Measurements from ENCODE around the gene RAMP3. TPM values are rescaled to one million over a fixed set of nuclear protein-coding genes. Genes with fewer than 3 reads are reported as not detected.

RAMP3 gene
- total RNA-seq, 4 donors from 2014 or later, result 11.9 to 182 (median 57.5) TPM

GRCh38 chr7:45219130-45219529, 61.5 kb downstream of the RAMP3 start:
- no peak for DNase-seq
- intact Hi-C loops (cut with DNase I; ENCODE audit: low total_unique reads), result no loop called here
- Histone ChIP-seq H3K36me3 (no peaks in the 10 kb centered on the region), H3K27me3 (no peaks in the 10 kb centered on the region), H3K9me3 (no peaks in the 10 kb centered on the region), H3K27ac (no peak overlapping the region), H3K4me3 (no peak overlapping the region), H3K4me1 (no peaks in the 10 kb centered on the region)
- TF ChIP-seq CTCF (IDR thresholded peaks at IDR 0.05), result no peak
- no peak for TF ChIP-seq POLR2A (IDR thresholded peaks at IDR 0.05)

- H3K9me3 ChIP-seq, result no peaks in the 10 kb centered on the region
- no peak overlapping the region for H3K27ac ChIP-seq
- H3K4me1 ChIP-seq, result no peaks in the 10 kb centered on the region
- no peaks in the 10 kb centered on the region for H3K36me3 ChIP-seq
- no peak overlapping the region for H3K4me3 ChIP-seq
- TF ChIP-seq POLR2A (IDR thresholded peaks at IDR 0.05) (no peak), CTCF (IDR thresholded peaks at IDR 0.05) (no peak)
- H3K27me3 ChIP-seq, result no peaks in the 10 kb centered on the region
- intact Hi-C loops (cut with DNase I; ENCODE audit: low total_unique reads), result no loop called here
- DNase-seq, result no peak
Measured at GRCh38 chr7:45219801-45220435, 62.3 kb downstream of the RAMP3 start.

- Histone ChIP-seq H3K4me1 (no peaks in the 10 kb centered on the region), H3K36me3 (no peaks in the 10 kb centered on the region), H3K27me3 (no peaks in the 10 kb centered on the region), H3K4me3 (no peak overlapping the region), H3K9me3 (no peaks in the 10 kb centered on the region), H3K27ac (no peak overlapping the region)
- intact Hi-C loops (cut with DNase I; ENCODE audit: low total_unique reads), result no loop called here
- DNase-seq, result no peak
- TF ChIP-seq POLR2A (IDR thresholded peaks at IDR 0.05), result no peak
- no peak for TF ChIP-seq CTCF (IDR thresholded peaks at IDR 0.05)
Measured at GRCh38 chr7:45220846-45221618, 63.4 kb downstream of the RAMP3 start.

GRCh38 chr7:45221896-45222604, 64.5 kb downstream of the RAMP3 start:
- intact Hi-C loops (cut with DNase I; ENCODE audit: low total_unique reads), result no loop called here
- no peak overlapping the region for H3K4me3 ChIP-seq
- H3K36me3 ChIP-seq, result no peaks in the 10 kb centered on the region
- no peaks in the 10 kb centered on the region for H3K9me3 ChIP-seq
- H3K27ac ChIP-seq, result no peak overlapping the region
- H3K27me3 ChIP-seq, result no peaks in the 10 kb centered on the region
- no peak for DNase-seq
- TF ChIP-seq CTCF (IDR thresholded peaks at IDR 0.05), result no peak
- no peak for TF ChIP-seq POLR2A (IDR thresholded peaks at IDR 0.05)
- no peaks in the 10 kb centered on the region for H3K4me1 ChIP-seq

- Histone ChIP-seq H3K27me3 (no peaks in the 10 kb centered on the region), H3K4me3 (no peak overlapping the region), H3K27ac (no peak overlapping the region), H3K36me3 (no peaks in the 10 kb centered on the region), H3K4me1 (no peaks in the 10 kb centered on the region), H3K9me3 (no peaks in the 10 kb centered on the region)
- no peak for DNase-seq
- intact Hi-C loops (cut with DNase I; ENCODE audit: low total_unique reads), result no loop called here
- TF ChIP-seq CTCF (IDR thresholded peaks at IDR 0.05) (no peak), POLR2A (IDR thresholded peaks at IDR 0.05) (no peak)
Measured at GRCh38 chr7:45223078-45223477, 65.5 kb downstream of the RAMP3 start.

Measured in uterus (tissue), 4 donors.